ENCODE results near the gene STAT1.

Gene STAT1

GRCh38 chr2:191043438-191043837 lies 29.5 kb upstream of the STAT1 start:
- Histone ChIP-seq H3K27ac (no peak overlapping the region), H3K4me3 (no peak overlapping the region)
- DNase-seq (ENCODE audit: low spot score): no peak
- no peak for TF ChIP-seq CTCF (IDR thresholded peaks at IDR 0.05)

GRCh38 chr2:191041418-191042161 lies 27.6 kb upstream of the STAT1 start:
- Histone ChIP-seq H3K4me3 (no peak overlapping the region), H3K27ac (no peak overlapping the region)
- no peak for DNase-seq (ENCODE audit: low spot score)
- TF ChIP-seq CTCF (IDR thresholded peaks at IDR 0.05): no peak

GRCh38 chr2:191039616-191040015 lies 25.6 kb upstream of the STAT1 start:
- no peak for TF ChIP-seq CTCF (IDR thresholded peaks at IDR 0.05)
- DNase-seq (ENCODE audit: low spot score): no peak
- Histone ChIP-seq H3K27ac (no peak overlapping the region), H3K4me3 (no peak overlapping the region)

- DNase-seq (ENCODE audit: low spot score): no peak
- Histone ChIP-seq H3K4me3 (no peak overlapping the region), H3K27ac (no peak overlapping the region)
- TF ChIP-seq CTCF (IDR thresholded peaks at IDR 0.05): no peak
Observed at GRCh38 chr2:191038741-191039140, 24.8 kb upstream of the STAT1 start.

- TF ChIP-seq CTCF (IDR thresholded peaks at IDR 0.05): no peak
- H3K27ac ChIP-seq: no peak overlapping the region
- H3K4me3 ChIP-seq: no peak overlapping the region
- DNase-seq (ENCODE audit: low spot score): no peak
Observed at GRCh38 chr2:191038241-191038725, 24.3 kb upstream of the STAT1 start.

- Histone ChIP-seq H3K27ac (no peak overlapping the region), H3K4me3 (no peak overlapping the region)
- no peak for DNase-seq (ENCODE audit: low spot score)
- TF ChIP-seq CTCF (IDR thresholded peaks at IDR 0.05): no peak
Observed at GRCh38 chr2:191037351-191037750, 23.4 kb upstream of the STAT1 start.

GRCh38 chr2:191036363-191036762 lies 22.4 kb upstream of the STAT1 start:
- no peak for TF ChIP-seq CTCF (IDR thresholded peaks at IDR 0.05)
- DNase-seq (ENCODE audit: low spot score): no peak
- H3K27ac ChIP-seq: no peak overlapping the region
- no peak overlapping the region for H3K4me3 ChIP-seq
